HG03108 (cell line): Measurements from ENCODE around the gene GGT7.
"Not testable (repeated sequence)": the region's sequence is repeated elsewhere in the genome, so short reads cannot be mapped to it uniquely, and the experiment has no call there.

Source experiments
- ATAC-seq: cut with Tn5 transposase; IDR thresholded peaks from one replicate; pipeline ENCODE4 v1.9.1; 2021; ENCODE audit warnings: moderate library complexity; ENCODE audit not compliant: unreplicated experiment

The GGT7 gene

GRCh38 chr20:34850969-34851368, 21.7 kb downstream of the GGT7 start:
- ATAC-seq, result no peak

GRCh38 chr20:34849778-34850177, 22.9 kb downstream of the GGT7 start:
- no peak for ATAC-seq

GRCh38 chr20:34848597-34848996, 24.1 kb downstream of the GGT7 start:
- no peak for ATAC-seq

GRCh38 chr20:34843421-34843820, 29.2 kb downstream of the GGT7 start:
- ATAC-seq, result no peak

- ATAC-seq, result no peak
Observed at GRCh38 chr20:34842143-34842542, 30.5 kb downstream of the GGT7 start.

- no peak for ATAC-seq
Observed at GRCh38 chr20:34834459-34834893, 38.2 kb downstream of the GGT7 start.

GRCh38 chr20:34831936-34832335, 40.7 kb downstream of the GGT7 start:
- ATAC-seq, result no peak

- ATAC-seq, result no peak
Observed at GRCh38 chr20:34829191-34829590, 43.5 kb downstream of the GGT7 start.

GRCh38 chr20:34825530-34826362, 46.9 kb downstream of the GGT7 start, which contains the start of gene NCOA6:
Gene NCOA6 (minus strand): TSS chr20:34825651. CDS start chr20:34782355, 43,296 bp downstream.
- ATAC-seq, result peak; percentile 38

GRCh38 chr20:34824806-34825529, 47.7 kb downstream of the GGT7 start:
- ATAC-seq, result peak; percentile 67

GRCh38 chr20:34824452-34824805, 48.2 kb downstream of the GGT7 start:
- ATAC-seq, result peak; percentile 65

- ATAC-seq, result no peak
Observed at GRCh38 chr20:34824026-34824425, 48.6 kb downstream of the GGT7 start.

- ATAC-seq, result no peak
Observed at GRCh38 chr20:34820805-34821578, 51.7 kb downstream of the GGT7 start.

GRCh38 chr20:34817801-34818200, 54.9 kb downstream of the GGT7 start:
- no peak for ATAC-seq

- no peak for ATAC-seq
Observed at GRCh38 chr20:34817072-34817471, 55.6 kb downstream of the GGT7 start.

- ATAC-seq, result no peak
Observed at GRCh38 chr20:34815636-34816035, 57.0 kb downstream of the GGT7 start.

GRCh38 chr20:34808583-34808982, 64.1 kb downstream of the GGT7 start:
- no peak for ATAC-seq

- ATAC-seq, result not testable (repeated sequence)
Observed at GRCh38 chr20:34807944-34808465, 64.7 kb downstream of the GGT7 start.

- no peak for ATAC-seq
Observed at GRCh38 chr20:34806255-34806654, 66.4 kb downstream of the GGT7 start.

GRCh38 chr20:34798871-34799270, 73.8 kb downstream of the GGT7 start:
- no peak for ATAC-seq

GRCh38 chr20:34798328-34798727, 74.3 kb downstream of the GGT7 start:
- no peak for ATAC-seq
